Activated CD4-positive, alpha-beta T cell treated with anti-CD3 and anti-CD28 coated beads, Interleukin-2, Interleukin-4, amounts not matched to agents 100 ng/mL and 50 ng/mL, durations not matched to agents 16 hours and 8 hours (primary cell): Measurements from ENCODE around the gene TLE4.
"Not testable (repeated sequence)": the region's sequence is repeated elsewhere in the genome, so short reads cannot be mapped to it uniquely, and the experiment has no call there.

Experiments
- DNase-seq: peaks from one replicate; pipeline ENCODE4 v3.0.0-alpha.2; 2020; ENCODE audit warnings: low spot score

The TLE4 gene

GRCh38 chr9:79736051-79736450 is 164.3 kb downstream of the TLE4 start:
- no peak for DNase-seq

GRCh38 chr9:79741381-79741780 is 169.6 kb downstream of the TLE4 start:
- DNase-seq, result no peak

GRCh38 chr9:79742110-79742721 is 170.5 kb downstream of the TLE4 start:
- no peak for DNase-seq

- no peak for DNase-seq
Observed at GRCh38 chr9:79744521-79744920, 172.8 kb downstream of the TLE4 start.

GRCh38 chr9:79745752-79746336 is 174.1 kb downstream of the TLE4 start:
- no peak for DNase-seq

- DNase-seq, result not testable (repeated sequence)
Observed at GRCh38 chr9:79751895-79752466, 180.2 kb downstream of the TLE4 start.

GRCh38 chr9:79756414-79756813 is 184.6 kb downstream of the TLE4 start:
- DNase-seq, result no peak

- no peak for DNase-seq
Observed at GRCh38 chr9:79757074-79757473, 185.3 kb downstream of the TLE4 start.

GRCh38 chr9:79757881-79758669 is 186.3 kb downstream of the TLE4 start:
- DNase-seq, result no peak

GRCh38 chr9:79759460-79759859 is 187.7 kb downstream of the TLE4 start:
- DNase-seq, result peak; percentile 64

- no peak for DNase-seq
Observed at GRCh38 chr9:79762070-79762469, 190.3 kb downstream of the TLE4 start.

- DNase-seq, result no peak
Observed at GRCh38 chr9:79763671-79764285, 192.0 kb downstream of the TLE4 start.

- DNase-seq, result no peak
Observed at GRCh38 chr9:79764374-79764773, 192.6 kb downstream of the TLE4 start.

- DNase-seq, result no peak
Observed at GRCh38 chr9:79765466-79765865, 193.7 kb downstream of the TLE4 start.

GRCh38 chr9:79766091-79766490 is 194.3 kb downstream of the TLE4 start:
- no peak for DNase-seq

- no peak for DNase-seq
Observed at GRCh38 chr9:79768194-79768593, 196.4 kb downstream of the TLE4 start.

- no peak for DNase-seq
Observed at GRCh38 chr9:79769476-79770275, 197.9 kb downstream of the TLE4 start.

- DNase-seq, result no peak
Observed at GRCh38 chr9:79774356-79774755, 202.6 kb downstream of the TLE4 start.
